Iris pigment epithelial cell (primary cell): ENCODE results near the gene GFI1B.
A peak's percentile ranks its signal among the peaks of the same experiment; 100 is the strongest.

Experiments used
- DNase-seq: peaks from one replicate; pipeline ENCODE4 v3.0.0-alpha.2; 2011; ENCODE audit warnings: low read depth

Gene GFI1B

GRCh38 chr9:133009906-133010582 is 31.6 kb downstream of the GFI1B start:
- no peak for DNase-seq

- DNase-seq = no peak
Observed at GRCh38 chr9:133014696-133015095, 36.2 kb downstream of the GFI1B start.

DNA sequence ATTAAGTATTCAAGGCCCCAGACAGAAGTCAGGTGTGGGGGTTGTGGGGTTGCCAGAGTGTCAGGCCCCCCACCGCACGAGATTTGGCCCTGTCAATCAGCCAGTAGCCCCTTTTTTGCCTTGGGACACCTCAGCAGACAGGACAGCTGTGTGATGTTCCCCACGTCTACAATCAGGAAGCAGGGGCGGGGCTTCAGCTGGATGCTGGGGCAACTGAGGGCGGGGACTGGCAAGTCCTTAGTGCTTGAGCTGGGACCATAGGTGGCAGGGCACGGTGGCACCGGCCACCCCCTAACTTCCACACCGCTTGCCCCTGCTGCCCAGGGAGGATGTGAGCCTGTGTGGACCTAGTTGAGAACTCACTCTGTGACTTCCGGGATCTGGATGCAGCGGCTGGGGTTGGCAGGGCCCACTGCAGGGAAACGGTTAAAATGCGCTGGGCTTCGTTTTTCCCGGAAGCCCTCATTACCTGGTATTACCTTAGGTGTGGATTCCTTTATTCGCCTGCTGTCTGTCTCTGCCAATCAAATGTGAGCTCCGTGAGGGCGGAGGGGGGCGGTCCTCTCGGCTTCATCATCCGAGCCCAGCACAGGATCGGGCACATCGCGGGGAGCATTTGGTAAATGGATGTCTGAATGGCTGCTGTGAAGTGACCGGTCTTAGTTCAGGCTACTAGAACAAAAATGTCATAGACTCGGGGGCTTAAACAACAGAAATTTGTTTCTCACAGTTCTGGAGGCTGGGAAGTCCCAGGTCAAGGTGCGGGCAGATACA is 44.8 kb downstream of the GFI1B start:
- no peak for DNase-seq

DNA sequence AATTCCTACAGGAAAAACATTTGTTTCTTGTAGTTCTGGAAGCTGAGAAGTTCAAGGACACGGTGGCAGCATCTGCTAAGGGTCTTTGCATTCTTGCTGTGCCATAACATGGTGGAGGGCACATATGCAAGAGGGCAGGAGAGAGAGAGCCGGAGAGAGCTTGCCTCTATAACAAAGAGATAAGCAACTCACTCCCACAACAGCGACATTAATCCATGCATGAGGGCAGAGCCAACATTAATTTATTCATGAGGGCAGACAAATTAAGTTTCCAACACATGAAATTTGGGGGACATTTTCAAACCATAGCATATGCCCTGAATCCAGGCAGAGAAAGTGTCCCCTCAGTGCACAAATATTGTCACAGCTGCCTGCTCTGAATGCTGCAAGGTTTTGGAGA is 47.9 kb downstream of the GFI1B start:
- DNase-seq = no peak

DNA sequence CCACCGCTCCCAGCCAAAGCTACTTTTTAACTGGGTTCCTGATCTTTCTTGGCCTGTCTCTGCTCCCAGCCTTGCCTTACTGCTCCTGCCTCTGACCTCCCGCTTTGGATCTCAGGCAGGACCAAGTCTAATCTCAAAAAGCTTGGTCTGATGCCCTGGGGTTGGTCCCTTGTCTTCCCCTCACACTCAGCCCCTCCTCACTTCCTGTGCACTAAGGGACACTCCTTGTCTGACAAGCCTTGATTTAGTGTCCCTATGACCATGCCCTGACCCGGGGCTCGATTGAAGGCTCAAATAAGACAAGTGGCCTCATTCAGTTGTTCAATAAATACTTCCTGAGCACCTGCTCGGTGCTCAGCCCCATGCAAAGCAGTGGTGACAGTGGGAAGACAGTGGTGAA is 48.6 kb downstream of the GFI1B start:
- DNase-seq = no peak

DNA sequence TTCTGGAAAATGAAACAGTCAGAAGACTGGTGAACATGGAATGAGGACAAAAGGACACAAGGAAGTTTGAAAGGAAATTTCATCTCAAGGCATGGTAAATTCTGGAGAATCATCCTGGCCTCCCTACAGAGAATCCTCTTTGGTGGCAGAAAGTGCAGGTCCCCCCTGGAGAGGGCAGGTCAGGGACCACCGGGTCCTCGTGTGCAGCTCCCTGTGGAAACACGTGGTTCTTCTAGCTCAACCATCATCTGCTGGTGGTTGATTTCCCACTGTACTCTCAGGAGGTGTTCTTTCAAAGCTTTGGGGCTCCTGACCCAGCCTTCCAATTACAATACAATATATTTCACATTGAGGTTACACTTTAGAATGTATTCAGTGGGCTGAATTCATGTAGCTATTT is 49.7 kb downstream of the GFI1B start:
- DNase-seq = no peak

DNA sequence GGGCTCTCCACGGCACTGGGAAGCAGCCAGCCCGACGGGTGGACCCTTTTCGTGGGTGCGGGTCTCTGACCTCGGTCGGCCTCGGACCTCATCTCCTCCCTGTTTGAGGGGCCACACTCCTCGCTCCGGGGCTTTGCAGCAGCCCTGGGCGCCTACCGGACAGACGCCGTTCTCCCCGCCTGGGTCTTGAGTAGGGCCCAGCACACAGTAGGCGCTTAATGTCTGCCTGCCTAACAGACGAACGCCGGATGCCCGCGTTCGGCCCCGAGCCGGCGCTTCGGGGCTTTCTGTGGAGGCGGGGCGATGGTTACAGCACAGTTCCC is 51.5 kb downstream of the GFI1B start:
- no peak for DNase-seq

GRCh38 chr9:133030317-133031129 is 52.0 kb downstream of the GFI1B start, which contains the start of gene GTF3C5:
TSS of gene GTF3C5 (plus strand) at chr9:133030997. CDS start at chr9:133031012, 15 bp downstream.
- DNase-seq = peak; percentile 99

DNA sequence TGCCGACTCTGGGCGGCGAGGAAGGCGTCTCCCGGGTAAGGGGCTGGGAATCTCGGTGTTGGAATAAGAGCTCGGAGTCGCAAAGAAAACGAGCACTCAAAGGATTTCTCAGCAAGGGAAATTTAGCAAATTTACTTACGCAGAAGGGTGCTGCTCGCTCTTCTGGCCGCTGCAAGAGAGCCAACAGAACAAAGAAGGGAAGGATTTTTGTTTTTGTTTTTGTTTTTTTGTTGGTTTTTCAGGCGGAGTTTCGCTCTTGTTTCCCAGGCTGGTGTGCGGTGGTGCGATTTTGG is 52.6 kb downstream of the GFI1B start:
- peak; percentile 8 for DNase-seq

DNA sequence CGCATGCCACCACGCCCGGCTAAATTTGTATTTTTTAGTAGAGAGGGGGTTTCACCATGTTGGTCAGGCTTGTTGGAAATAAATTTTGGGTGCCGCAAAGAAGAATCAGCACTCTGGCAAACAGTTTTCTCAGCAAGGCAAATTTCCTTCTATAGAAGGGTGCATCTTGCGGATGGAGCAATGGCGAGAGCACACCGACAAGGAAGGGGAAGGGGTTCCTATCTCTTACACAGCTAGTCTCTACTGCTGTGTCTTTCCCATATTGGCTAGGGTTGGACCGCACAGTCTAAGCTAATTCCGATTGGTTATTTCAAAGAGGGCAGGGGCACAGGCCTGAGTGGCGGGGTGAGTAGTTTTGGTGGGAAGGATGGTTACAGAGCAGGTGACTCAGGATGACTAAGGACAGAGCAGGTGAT is 53.0 kb downstream of the GFI1B start:
- no peak for DNase-seq

DNA sequence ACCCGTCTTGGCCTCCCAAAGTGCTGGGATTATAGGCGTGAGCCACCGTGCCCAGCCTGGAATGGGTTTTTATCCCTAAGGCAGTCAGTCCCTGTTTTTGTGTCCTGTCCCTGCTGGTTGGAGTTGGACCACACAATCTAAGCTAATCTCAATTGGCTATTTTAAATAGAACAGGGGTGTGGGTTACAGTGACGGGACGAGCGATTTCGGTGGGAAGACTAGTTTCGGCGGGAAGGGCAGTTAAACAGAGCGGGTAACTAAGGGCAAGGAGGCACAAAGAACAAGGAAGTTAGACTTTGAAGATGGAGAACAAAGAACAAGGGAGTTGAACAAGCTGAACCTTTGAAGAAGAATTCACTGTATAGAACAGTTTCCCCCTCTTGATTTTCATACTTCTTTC is 53.7 kb downstream of the GFI1B start:
- DNase-seq = no peak

DNA sequence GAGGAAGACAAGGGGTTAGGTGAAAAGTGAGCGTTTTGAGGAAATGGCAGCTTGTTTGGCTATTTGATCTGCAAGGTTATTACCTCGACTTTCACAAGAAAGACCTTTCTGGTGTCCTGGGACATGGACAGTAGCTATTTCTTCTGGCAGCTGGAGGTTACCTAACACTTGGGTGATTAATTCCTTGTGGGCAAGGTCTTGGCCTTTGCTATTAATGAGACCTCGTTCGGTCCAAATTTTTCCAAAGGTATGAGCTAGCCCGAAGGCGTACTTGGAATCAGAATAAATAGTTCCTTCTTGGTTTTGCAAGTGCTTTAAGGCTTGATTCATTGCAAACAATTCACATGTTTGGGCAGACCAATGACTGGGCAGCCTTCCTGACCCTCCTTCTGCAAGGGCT is 57.2 kb downstream of the GFI1B start:
- DNase-seq = no peak

GRCh38 chr9:133037775-133038515 is 59.5 kb downstream of the GFI1B start:
- no peak for DNase-seq

- peak; percentile 53 for DNase-seq
Observed at GRCh38 chr9:133040892-133041479, 62.5 kb downstream of the GFI1B start.
